H1 (cell line): ENCODE data around the gene STK32C. TPM values are rescaled to one million over a fixed set of nuclear protein-coding genes. Genes with fewer than 3 reads are reported as not detected.

ENCODE experiments used
- KDM1A ChIP-seq: fragments of 200-600, 300-600 bp; sonication (generic); IDR thresholded peaks from 2 replicates; pipeline ENCODE4 v1.7.1; 2016; ENCODE audit warnings: mild to moderate bottlenecking, low read length, borderline replicate concordance
- polyA plus RNA-seq, 7 experiments: library from polyadenylated mRNA; depleted of rRNA in 3 of 7; stranded (reverse) in 5 of 7; unstranded in 2 of 7; fragments of >200 nt in 5 of 7; fragments of 200-250 nt in 2 of 7; gene quantifications; 1 replicate in 5 of 7; 2 replicates in 1 of 7; 4 replicates in 1 of 7; pipeline versions ENCODE4 v1.2.1 to v1.2.3, GENCODE V29; 2011 to 2013; ENCODE audit warnings: missing spikeins in 2 of 7, mixed read lengths in 2 of 7
- total RNA-seq: library from RNA; stranded (reverse); fragmentation: NEBNext Ultra II Directional; extraction: Animal tissue kit (Norgen Biotek cat#: 25700); gene quantifications from 2 replicates; pipeline ENCODE4 v1.2.1, GENCODE V29; 2021

STK32C gene
- total and polyA plus RNA-seq, 2 of the 8 experiments (the other 6 are each of a cell fraction or from before 2014, with no cell fraction given) = 10.6 to 15.6 TPM

DNA sequence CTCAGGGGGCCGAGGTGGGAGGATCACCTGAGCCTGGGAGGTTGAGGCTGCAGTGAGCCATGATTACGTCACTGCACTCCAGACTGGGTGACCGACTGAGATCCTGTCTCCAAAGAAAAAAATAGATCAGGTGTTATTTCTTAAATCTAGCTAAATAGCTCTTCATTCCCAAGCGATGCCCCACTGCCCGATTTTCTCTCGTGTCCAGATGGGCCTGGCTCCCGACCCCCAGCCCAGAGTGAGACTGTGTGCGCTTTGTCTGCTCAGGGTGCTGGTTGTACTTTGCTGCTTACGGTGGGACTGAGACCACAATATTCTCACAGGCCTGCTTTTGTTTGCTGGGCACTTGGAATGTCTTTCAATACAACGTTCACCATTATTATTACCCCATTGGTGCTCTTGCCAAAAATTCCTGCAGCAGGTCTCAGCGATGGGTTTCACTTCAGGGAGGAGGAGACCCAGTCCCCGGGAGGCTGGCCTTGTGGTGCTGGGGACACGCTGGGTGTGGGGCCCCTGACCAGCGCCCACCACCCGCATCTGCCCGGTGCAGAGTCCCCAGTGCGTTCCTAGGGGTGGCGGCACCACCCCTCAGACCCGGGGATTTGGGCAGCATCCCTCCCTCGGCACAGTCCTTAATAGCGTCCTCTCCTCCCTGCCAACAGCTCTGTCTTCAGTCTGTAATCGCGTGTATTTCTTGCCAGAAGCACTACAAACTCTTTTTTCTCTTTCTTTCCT is 141.4 kb downstream of the STK32C start (continued):
- TF ChIP-seq KDM1A = no peak
